ENCODE measurements around the gene DCTN5. TPM values are rescaled to one million over a fixed set of nuclear protein-coding genes. Genes with fewer than 3 reads are reported as not detected.

Gene DCTN5
- total and polyA plus RNA-seq, 2 of the 13 experiments (the other 11 are each of a cell fraction or from before 2014, with no cell fraction given) = 105 to 207 TPM

DNA sequence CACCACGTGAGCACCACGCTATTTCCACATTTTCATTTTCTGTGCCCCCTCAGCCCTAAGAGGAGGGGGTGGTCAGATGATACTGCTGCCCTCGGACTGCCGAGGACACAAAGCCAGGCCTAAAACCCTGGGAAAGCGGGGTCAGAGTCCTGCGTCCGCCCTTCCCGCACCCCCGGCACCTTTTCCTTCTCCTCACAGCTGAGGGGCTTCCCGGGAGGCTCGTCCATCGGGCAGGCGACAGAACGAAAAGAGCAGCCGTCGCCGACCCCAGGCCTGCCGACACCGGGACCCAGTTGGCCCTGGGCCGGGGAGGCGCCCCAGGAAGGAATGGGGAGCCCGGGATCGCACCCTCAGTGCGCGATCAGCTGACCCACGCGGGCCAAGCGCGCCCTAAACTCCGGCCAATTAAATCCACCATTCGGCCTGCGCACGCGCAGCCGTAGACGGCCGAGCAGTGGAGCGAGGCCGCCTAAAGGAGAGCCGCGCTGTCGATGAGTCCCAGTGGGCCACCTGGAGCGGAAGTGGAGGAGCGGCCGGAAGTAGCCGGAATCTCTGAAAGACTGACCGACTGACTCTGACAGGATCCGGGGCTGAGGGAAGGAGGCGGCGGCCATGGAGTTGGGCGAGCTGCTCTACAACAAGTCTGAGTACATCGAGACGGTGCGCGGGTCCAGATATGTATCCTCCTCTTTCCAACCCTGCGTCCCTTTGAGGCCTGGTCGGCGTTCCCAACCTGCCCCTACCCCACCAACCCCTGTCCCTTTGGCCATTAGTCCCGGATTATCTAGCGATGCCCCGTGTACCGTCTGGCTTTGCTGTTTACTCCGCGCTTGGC is at the start of gene DCTN5, which contains the start of gene PALB2 (continued):
- TF ChIP-seq, protein P1, sequence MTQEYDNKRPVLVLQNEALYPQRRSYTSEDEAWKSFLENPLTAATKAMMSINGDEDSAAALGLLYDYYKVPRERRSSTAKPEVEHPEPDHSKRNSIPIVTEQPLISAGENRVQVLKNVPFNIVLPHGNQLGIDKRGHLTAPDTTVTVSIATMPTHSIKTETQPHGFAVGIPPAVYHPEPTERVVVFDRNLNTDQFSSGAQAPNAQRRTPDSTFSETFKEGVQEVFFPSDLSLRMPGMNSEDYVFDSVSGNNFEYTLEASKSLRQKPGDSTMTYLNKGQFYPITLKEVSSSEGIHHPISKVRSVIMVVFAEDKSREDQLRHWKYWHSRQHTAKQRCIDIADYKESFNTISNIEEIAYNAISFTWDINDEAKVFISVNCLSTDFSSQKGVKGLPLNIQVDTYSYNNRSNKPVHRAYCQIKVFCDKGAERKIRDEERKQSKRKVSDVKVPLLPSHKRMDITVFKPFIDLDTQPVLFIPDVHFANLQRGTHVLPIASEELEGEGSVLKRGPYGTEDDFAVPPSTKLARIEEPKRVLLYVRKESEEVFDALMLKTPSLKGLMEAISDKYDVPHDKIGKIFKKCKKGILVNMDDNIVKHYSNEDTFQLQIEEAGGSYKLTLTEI (CRISPR knock-in tag; conservative IDR thresholded peaks at IDR 0.05) = no peak
- TF ChIP-seq PITX1 (CRISPR knock-in tag; IDR thresholded peaks at IDR 0.05) (peak; percentile 86), MED1 (CRISPR knock-in tag; IDR thresholded peaks at IDR 0.05) (peak; percentile 86), HNRNPH1 (optimal IDR thresholded peaks at IDR 0.05; ENCODE audit: low read depth, low read length) (no peak), ZBTB3 (CRISPR knock-in tag; IDR thresholded peaks at IDR 0.05; ENCODE audit: borderline replicate concordance, low read depth) (peak; percentile 92; the same call in 1 of the 2 replicates), TEAD2 (CRISPR knock-in tag; IDR thresholded peaks at IDR 0.05) (peak; percentile 40; the same call in 1 of the 2 replicates), ISL2 (CRISPR knock-in tag; IDR thresholded peaks at IDR 0.05) (peak; percentile 92), CENPT (CRISPR knock-in tag; IDR thresholded peaks at IDR 0.05; ENCODE audit: low read depth) (no peak; the same call in 1 of the 2 replicates), SATB2 (CRISPR knock-in tag; IDR thresholded peaks at IDR 0.05) (peak; percentile 99), HOXA9 (CRISPR knock-in tag; IDR thresholded peaks at IDR 0.05; ENCODE audit: borderline replicate concordance) (no peak; the same call in 1 of the 2 replicates), ZNF124 (CRISPR knock-in tag; IDR thresholded peaks at IDR 0.05) (peak; percentile 70; the same call in 1 of the 2 replicates), KMT2A (CRISPR knock-in tag; IDR thresholded peaks at IDR 0.05) (peak; percentile 99), ZNF816 (CRISPR knock-in tag; IDR thresholded peaks at IDR 0.05; ENCODE audit: borderline replicate concordance) (peak; percentile 91; the same call in 1 of the 2 replicates), RCOR2 (CRISPR knock-in tag; IDR thresholded peaks at IDR 0.05) (no peak)
- TF ChIP-seq, protein P2, sequence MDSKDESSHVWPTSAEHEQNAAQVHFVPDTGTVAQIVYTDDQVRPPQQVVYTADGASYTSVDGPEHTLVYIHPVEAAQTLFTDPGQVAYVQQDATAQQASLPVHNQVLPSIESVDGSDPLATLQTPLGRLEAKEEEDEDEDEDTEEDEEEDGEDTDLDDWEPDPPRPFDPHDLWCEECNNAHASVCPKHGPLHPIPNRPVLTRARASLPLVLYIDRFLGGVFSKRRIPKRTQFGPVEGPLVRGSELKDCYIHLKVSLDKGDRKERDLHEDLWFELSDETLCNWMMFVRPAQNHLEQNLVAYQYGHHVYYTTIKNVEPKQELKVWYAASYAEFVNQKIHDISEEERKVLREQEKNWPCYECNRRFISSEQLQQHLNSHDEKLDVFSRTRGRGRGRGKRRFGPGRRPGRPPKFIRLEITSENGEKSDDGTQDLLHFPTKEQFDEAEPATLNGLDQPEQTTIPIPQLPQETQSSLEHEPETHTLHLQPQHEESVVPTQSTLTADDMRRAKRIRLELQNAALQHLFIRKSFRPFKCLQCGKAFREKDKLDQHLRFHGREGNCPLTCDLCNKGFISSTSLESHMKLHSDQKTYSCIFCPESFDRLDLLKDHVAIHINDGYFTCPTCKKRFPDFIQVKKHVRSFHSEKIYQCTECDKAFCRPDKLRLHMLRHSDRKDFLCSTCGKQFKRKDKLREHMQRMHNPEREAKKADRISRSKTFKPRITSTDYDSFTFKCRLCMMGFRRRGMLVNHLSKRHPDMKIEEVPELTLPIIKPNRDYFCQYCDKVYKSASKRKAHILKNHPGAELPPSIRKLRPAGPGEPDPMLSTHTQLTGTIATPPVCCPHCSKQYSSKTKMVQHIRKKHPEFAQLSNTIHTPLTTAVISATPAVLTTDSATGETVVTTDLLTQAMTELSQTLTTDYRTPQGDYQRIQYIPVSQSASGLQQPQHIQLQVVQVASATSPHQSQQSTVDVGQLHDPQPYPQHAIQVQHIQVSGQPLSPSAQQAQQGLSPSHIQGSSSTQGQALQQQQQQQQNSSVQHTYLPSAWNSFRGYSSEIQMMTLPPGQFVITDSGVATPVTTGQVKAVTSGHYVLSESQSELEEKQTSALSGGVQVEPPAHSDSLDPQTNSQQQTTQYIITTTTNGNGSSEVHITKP (CRISPR knock-in tag; IDR thresholded peaks at IDR 0.05; ENCODE audit: low read depth) = 0 out of 2 replicates have a peak, but pooled peaks have one; percentile 64
- TF ChIP-seq, protein P3, sequence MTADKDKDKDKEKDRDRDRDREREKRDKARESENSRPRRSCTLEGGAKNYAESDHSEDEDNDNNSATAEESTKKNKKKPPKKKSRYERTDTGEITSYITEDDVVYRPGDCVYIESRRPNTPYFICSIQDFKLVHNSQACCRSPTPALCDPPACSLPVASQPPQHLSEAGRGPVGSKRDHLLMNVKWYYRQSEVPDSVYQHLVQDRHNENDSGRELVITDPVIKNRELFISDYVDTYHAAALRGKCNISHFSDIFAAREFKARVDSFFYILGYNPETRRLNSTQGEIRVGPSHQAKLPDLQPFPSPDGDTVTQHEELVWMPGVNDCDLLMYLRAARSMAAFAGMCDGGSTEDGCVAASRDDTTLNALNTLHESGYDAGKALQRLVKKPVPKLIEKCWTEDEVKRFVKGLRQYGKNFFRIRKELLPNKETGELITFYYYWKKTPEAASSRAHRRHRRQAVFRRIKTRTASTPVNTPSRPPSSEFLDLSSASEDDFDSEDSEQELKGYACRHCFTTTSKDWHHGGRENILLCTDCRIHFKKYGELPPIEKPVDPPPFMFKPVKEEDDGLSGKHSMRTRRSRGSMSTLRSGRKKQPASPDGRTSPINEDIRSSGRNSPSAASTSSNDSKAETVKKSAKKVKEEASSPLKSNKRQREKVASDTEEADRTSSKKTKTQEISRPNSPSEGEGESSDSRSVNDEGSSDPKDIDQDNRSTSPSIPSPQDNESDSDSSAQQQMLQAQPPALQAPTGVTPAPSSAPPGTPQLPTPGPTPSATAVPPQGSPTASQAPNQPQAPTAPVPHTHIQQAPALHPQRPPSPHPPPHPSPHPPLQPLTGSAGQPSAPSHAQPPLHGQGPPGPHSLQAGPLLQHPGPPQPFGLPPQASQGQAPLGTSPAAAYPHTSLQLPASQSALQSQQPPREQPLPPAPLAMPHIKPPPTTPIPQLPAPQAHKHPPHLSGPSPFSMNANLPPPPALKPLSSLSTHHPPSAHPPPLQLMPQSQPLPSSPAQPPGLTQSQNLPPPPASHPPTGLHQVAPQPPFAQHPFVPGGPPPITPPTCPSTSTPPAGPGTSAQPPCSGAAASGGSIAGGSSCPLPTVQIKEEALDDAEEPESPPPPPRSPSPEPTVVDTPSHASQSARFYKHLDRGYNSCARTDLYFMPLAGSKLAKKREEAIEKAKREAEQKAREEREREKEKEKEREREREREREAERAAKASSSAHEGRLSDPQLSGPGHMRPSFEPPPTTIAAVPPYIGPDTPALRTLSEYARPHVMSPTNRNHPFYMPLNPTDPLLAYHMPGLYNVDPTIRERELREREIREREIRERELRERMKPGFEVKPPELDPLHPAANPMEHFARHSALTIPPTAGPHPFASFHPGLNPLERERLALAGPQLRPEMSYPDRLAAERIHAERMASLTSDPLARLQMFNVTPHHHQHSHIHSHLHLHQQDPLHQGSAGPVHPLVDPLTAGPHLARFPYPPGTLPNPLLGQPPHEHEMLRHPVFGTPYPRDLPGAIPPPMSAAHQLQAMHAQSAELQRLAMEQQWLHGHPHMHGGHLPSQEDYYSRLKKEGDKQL (CRISPR knock-in tag; IDR thresholded peaks at IDR 0.05; ENCODE audit: low read depth) = no peak
